ENCODE results near the gene GPR180.

GPR180 gene

DNA sequence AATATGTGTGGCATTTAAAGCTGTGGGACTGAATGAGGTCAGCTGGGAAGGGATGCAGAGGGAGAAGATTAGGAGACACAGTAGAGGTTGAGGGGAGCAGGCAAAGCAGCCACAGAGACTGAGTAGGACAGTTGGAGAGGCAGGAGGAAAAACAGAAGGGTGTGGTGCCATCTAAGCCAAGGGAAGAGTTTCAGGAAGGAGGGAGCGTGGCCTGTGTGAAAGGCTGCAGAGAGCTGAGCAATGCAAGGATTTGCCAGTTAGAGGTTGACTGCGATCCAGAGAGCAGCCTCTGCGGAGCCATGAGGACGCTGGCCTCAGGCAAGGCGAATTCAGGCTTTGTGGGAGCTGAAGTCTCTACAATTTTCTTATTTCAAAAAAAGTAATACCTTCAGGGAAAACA is 81.8 kb downstream of the GPR180 start:
- in situ Hi-C loops (cut with MboI; ENCODE audit: low sequenced_read_pairs), result no loop called here

All from HL-60/S4 treated with phorbol 12-myristate 13-acetate at 8.2 ng/mL for 4 days and 3 days (cell line).